SK-N-SH (cell line): ENCODE results near the gene PEPD.

Experiments used
- NFIC ChIP-seq: IDR thresholded peaks from 2 replicates; pipeline ENCODE4 v1.4.0; 2012; ENCODE audit warnings: borderline replicate concordance
- USF2 ChIP-seq: fragments of 150-350 bp; IDR thresholded peaks from 2 replicates; pipeline ENCODE4 v1.6.1; 2017; ENCODE audit warnings: antibody characterized with exemption, low read length, low read depth, borderline replicate concordance

- TF ChIP-seq USF2: no peak
- TF ChIP-seq NFIC: no peak
Measured at GRCh38 chr19:33366897-33367296, 154.7 kb downstream of the PEPD start.
